Measurements from ENCODE around the gene TNFRSF1A. TPM values are rescaled to one million over a fixed set of nuclear protein-coding genes. Genes with fewer than 3 reads are reported as not detected.

Gene TNFRSF1A
- total RNA-seq, 2 experiments from 2014 or later = 16.3 to 19.2 TPM

DNA sequence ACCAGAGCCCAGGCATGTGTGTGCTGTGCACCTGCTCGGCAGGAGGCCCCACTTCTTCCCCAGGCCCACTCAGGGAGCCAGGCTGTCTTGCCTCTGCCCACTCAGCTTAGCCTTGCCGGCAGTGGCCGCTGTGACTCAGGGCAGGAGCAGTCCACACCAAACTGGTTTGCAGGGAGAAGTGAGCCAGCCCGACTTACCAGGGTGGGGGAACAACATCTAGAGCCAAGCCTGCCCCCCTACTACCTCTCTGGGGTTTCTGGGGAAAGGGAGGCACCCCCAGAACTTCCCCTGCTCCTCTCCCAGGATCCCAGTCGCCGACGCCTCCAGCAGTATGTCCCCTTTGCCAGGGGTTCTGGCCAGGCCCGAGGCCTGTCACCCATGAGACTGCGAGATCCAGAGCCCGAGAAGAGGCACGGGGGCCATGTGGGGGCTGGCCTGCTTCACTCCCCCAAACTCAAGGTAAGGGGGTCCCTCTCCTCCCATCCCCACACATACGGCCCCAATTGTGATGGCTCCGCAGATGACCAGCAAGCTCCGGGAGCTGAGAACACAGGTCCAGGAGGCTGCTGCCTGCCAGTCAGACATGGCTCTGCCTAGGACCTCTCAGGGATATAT lies 28.4 kb downstream of the TNFRSF1A start:
- no peaks in the 10 kb centered on the region for H3K36me3 Mint-ChIP-seq (ENCODE audit: low read depth)
- peaks cover 19% of the 10 kb centered on the region for H3K27me3 Mint-ChIP-seq
- intact Hi-C loops (cut with DNase I, micrococcal nuclease) = no loop called here
- peaks cover 0 to 7% of the 10 kb centered on the region in 2 experiments for H3K9me3 ChIP-seq (ENCODE audit: control insufficient read depth in 1 of 2, insufficient read depth in 1 of 2, low read length in 2 of 2)
- TF ChIP-seq, protein P1, sequence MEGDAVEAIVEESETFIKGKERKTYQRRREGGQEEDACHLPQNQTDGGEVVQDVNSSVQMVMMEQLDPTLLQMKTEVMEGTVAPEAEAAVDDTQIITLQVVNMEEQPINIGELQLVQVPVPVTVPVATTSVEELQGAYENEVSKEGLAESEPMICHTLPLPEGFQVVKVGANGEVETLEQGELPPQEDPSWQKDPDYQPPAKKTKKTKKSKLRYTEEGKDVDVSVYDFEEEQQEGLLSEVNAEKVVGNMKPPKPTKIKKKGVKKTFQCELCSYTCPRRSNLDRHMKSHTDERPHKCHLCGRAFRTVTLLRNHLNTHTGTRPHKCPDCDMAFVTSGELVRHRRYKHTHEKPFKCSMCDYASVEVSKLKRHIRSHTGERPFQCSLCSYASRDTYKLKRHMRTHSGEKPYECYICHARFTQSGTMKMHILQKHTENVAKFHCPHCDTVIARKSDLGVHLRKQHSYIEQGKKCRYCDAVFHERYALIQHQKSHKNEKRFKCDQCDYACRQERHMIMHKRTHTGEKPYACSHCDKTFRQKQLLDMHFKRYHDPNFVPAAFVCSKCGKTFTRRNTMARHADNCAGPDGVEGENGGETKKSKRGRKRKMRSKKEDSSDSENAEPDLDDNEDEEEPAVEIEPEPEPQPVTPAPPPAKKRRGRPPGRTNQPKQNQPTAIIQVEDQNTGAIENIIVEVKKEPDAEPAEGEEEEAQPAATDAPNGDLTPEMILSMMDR (IDR thresholded peaks at IDR 0.05) = no peak
- DNase-seq = no peak
- H3K4me1 Mint-ChIP-seq (ENCODE audit: low read depth) = peaks cover 9% of the 10 kb centered on the region
- H3K36me3 ChIP-seq (ENCODE audit: insufficient read depth, low read length) = no peaks in the 10 kb centered on the region
- H3K27me3 ChIP-seq (ENCODE audit: control insufficient read depth in 1 of 2, insufficient read depth in 2 of 2, low read length in 2 of 2) = peaks cover 14 to 15% of the 10 kb centered on the region in 2 experiments
- no peak overlapping the region for H3K27ac Mint-ChIP-seq
- no peaks in the 10 kb centered on the region for H3K9me3 Mint-ChIP-seq
- ChIA-PET POLR2A (no interaction called here), CTCF (no interaction called here)
- H3K27ac ChIP-seq (ENCODE audit: low read depth in 1 of 2, low read length in 2 of 2) = no peak overlapping the region
- no peak overlapping the region for H3K4me3 ChIP-seq (ENCODE audit: low read length)
- no peak overlapping the region for H3K4me3 Mint-ChIP-seq
- ATAC-seq (ENCODE audit: poor library complexity) = no peak
- peaks cover 28% of the 10 kb centered on the region for H3K4me1 ChIP-seq (ENCODE audit: insufficient read depth, low read length)

DNA sequence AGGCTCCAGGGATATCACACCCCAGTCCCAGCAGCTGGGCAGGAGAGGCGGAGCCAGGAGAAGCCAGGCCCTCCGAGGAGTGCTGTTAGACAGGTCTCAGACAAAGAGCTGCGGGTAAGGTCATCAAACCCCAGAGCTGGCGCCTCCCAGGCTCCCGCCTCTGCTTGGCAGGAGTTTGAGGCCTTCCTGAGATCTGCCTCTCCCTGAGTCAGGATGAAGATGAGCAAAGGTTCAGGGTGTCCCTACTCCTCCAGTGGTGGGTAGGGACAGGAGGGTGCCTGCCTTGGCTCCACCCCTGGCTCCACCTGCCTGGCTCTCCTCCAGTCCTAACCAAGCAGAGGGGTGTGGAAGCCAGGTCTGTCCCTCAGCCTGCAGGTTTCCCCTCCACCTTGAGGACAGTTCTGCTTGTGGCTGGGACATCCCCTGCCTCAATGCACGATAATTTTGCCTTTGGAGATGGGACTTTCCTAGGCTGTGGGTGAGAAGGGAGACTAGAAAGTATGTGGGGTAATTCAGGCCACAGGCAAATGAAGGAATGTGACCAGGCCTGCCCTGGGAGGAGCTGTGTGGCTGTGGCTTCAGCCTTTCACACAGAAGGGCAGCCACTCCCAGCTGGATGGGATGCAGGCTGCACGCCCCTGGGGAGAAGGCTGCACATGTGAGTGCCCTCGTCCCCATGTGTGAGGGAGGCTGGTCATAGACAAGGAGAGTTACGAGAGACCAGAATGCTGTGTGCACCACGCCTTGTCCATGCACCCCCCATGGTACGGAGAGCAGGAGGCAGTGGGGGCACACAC lies 29.1 kb downstream of the TNFRSF1A start:
- POLR2A ChIA-PET = no interaction called here
- Histone ChIP-seq H3K27me3 (ENCODE audit: control insufficient read depth in 1 of 2, insufficient read depth in 2 of 2, low read length in 2 of 2) (peaks cover 14 to 15% of the 10 kb centered on the region in 2 experiments), H3K4me1 (ENCODE audit: insufficient read depth, low read length) (peaks cover 21% of the 10 kb centered on the region), H3K27ac (ENCODE audit: low read depth in 1 of 2, low read length in 2 of 2) (no peak overlapping the region), H3K4me3 (ENCODE audit: low read length) (no peak overlapping the region), H3K36me3 (ENCODE audit: insufficient read depth, low read length) (no peaks in the 10 kb centered on the region), H3K9me3 (ENCODE audit: control insufficient read depth in 1 of 2, insufficient read depth in 1 of 2, low read length in 2 of 2) (peaks cover 0 to 7% of the 10 kb centered on the region in 2 experiments)
- ATAC-seq (ENCODE audit: poor library complexity) = peak; percentile 24
- DNase-seq = peak in 2 of 14 experiments; percentile 39 to 57
- Mint-ChIP-seq H3K36me3 (ENCODE audit: low read depth) (no peaks in the 10 kb centered on the region), H3K4me1 (ENCODE audit: low read depth) (peaks cover 2% of the 10 kb centered on the region), H3K4me3 (no peak overlapping the region), H3K27ac (no peak overlapping the region), H3K27me3 (peaks cover 20% of the 10 kb centered on the region), H3K9me3 (no peaks in the 10 kb centered on the region)
- intact Hi-C loops (cut with DNase I, micrococcal nuclease) = no loop called here
- TF ChIP-seq, protein P1 (IDR thresholded peaks at IDR 0.05) = no peak
- CTCF ChIA-PET = no interaction called here

DNA sequence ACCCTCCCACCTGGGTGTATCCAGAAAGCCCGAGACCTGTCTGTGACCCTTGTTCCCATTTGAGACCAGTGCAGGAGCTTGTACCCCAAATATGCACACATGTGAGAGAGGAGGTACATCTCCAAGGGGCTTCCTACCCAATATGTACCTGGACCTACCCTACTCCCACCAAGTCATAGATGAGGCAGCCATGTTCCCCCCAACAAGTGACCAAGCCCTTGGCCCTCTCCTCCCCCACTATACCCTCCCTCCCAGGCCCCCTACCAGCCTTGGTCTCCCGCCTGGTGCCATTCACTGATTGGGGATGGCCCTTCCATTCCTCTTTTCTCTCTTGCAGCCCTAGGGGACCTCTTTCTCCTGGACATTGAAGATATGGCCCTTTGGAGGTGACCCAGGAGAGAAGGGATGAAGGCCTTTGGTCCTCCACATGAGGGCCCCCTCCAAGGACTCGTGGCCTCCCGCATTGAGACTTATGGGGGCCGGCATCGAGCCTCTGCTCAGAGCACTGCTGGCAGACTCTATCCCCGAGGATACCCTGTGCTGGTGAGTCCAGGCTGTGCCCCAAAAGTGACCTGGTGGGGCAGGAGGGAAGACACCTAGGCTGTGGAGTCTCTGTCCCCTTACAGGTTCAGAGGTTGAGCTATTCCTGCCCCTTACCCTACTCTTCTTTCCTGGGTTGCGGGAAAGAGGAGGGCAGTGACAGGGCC lies 29.9 kb downstream of the TNFRSF1A start:
- TF ChIP-seq, protein P1 (IDR thresholded peaks at IDR 0.05) = no peak
- ChIA-PET POLR2A (no interaction called here), CTCF (no interaction called here)
- Mint-ChIP-seq H3K27me3 (peaks cover 24% of the 10 kb centered on the region), H3K36me3 (ENCODE audit: low read depth) (no peaks in the 10 kb centered on the region), H3K9me3 (no peaks in the 10 kb centered on the region), H3K27ac (no peak overlapping the region), H3K4me1 (ENCODE audit: low read depth) (no peaks in the 10 kb centered on the region), H3K4me3 (no peak overlapping the region)
- no peak for ATAC-seq (ENCODE audit: poor library complexity)
- Histone ChIP-seq H3K27me3 (ENCODE audit: control insufficient read depth in 1 of 2, insufficient read depth in 2 of 2, low read length in 2 of 2) (peaks cover 14 to 15% of the 10 kb centered on the region in 2 experiments), H3K27ac (ENCODE audit: low read depth in 1 of 2, low read length in 2 of 2) (no peak overlapping the region), H3K36me3 (ENCODE audit: insufficient read depth, low read length) (no peaks in the 10 kb centered on the region), H3K4me1 (ENCODE audit: insufficient read depth, low read length) (peaks cover 14% of the 10 kb centered on the region), H3K9me3 (ENCODE audit: control insufficient read depth in 1 of 2, insufficient read depth in 1 of 2, low read length in 2 of 2) (peaks cover 0 to 7% of the 10 kb centered on the region in 2 experiments), H3K4me3 (ENCODE audit: low read length) (no peak overlapping the region)
- intact Hi-C loops (cut with DNase I, micrococcal nuclease) = no loop called here
- DNase-seq = no peak
